ENCODE results near the gene PIK3IP1. TPM values are rescaled to one million over a fixed set of nuclear protein-coding genes. Genes with fewer than 3 reads are reported as not detected.

The PIK3IP1 gene
- total RNA-seq, 3 donors from 2014 or later, result 17.1 to 24.7 (median 22.8) TPM

GRCh38 chr22:31329453-31330215 is 37.3 kb upstream of the PIK3IP1 start:
- Histone ChIP-seq H3K4me1 (ENCODE audit: low read depth) (no peaks in the 10 kb centered on the region), H3K4me3 (no peak overlapping the region), H3K36me3 (ENCODE audit: low read depth) (no peaks in the 10 kb centered on the region), H3K9me3 (no peaks in the 10 kb centered on the region)
- TF ChIP-seq, protein P1, sequence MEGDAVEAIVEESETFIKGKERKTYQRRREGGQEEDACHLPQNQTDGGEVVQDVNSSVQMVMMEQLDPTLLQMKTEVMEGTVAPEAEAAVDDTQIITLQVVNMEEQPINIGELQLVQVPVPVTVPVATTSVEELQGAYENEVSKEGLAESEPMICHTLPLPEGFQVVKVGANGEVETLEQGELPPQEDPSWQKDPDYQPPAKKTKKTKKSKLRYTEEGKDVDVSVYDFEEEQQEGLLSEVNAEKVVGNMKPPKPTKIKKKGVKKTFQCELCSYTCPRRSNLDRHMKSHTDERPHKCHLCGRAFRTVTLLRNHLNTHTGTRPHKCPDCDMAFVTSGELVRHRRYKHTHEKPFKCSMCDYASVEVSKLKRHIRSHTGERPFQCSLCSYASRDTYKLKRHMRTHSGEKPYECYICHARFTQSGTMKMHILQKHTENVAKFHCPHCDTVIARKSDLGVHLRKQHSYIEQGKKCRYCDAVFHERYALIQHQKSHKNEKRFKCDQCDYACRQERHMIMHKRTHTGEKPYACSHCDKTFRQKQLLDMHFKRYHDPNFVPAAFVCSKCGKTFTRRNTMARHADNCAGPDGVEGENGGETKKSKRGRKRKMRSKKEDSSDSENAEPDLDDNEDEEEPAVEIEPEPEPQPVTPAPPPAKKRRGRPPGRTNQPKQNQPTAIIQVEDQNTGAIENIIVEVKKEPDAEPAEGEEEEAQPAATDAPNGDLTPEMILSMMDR (IDR thresholded peaks at IDR 0.05), result no peak
- DNase-seq (no peak), ATAC-seq (no peak)
- intact Hi-C loops (cut with DNase I, micrococcal nuclease), result no loop called here

- no peaks in the 10 kb centered on the region for H3K36me3 ChIP-seq (ENCODE audit: low read depth)
- H3K4me3 ChIP-seq, result no peak overlapping the region
- H3K9me3 ChIP-seq, result no peaks in the 10 kb centered on the region
- intact Hi-C loops (cut with DNase I, micrococcal nuclease), result no loop called here
- H3K4me1 ChIP-seq (ENCODE audit: low read depth), result no peaks in the 10 kb centered on the region
- TF ChIP-seq, protein P1 (IDR thresholded peaks at IDR 0.05), result no peak
- DNase-seq, result no peak
- ATAC-seq, result no peak
These were observed 36.7 kb upstream of the PIK3IP1 start for GRCh38 chr22:31329029-31329428.

- DNase-seq, result no peak
- TF ChIP-seq, protein P1 (IDR thresholded peaks at IDR 0.05), result no peak
- intact Hi-C loops (cut with DNase I, micrococcal nuclease), result no loop called here
- Histone ChIP-seq H3K36me3 (ENCODE audit: low read depth) (no peaks in the 10 kb centered on the region), H3K9me3 (no peaks in the 10 kb centered on the region), H3K4me3 (no peak overlapping the region), H3K4me1 (ENCODE audit: low read depth) (no peaks in the 10 kb centered on the region)
- ATAC-seq, result no peak
These were observed 36.3 kb upstream of the PIK3IP1 start for GRCh38 chr22:31328544-31328960.

DNA sequence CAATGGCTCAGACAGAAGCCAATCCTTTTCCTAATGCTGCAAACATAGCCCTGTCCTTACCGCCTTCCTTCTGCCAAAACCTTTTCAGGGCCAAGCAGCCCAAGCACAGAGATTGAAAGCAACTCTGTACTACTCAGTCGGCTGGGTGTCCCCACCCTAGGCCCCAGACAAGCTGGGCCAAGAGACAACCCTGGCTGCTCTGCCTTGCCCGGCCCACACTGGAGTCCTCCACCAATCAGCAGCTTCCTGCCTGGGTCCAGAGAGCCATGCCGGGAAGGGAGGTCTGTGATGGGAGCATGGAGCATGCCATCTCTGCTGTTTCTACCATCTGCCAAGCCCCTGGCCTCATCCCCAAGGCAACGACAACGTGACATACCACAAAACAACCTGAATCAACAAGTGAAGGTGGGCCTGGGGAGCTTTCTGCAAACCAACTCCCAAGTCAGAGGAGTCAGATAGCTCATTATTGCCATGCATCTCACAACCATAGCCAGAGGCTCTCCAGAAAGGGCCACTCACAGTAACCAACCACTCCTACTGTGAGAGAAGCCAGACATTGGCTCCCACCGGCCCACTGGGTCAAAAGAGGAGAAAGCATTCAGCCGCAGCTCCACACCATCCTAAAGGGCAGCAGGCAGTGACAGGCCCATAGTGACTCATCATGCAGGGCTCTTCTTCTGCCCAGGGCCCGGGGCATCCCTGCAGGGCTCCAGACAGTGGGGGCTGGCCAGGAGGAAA is 35.7 kb upstream of the PIK3IP1 start:
- intact Hi-C loops (cut with DNase I, micrococcal nuclease), result no loop called here
- no peak for ATAC-seq
- TF ChIP-seq, protein P1 (IDR thresholded peaks at IDR 0.05), result no peak
- Histone ChIP-seq H3K9me3 (no peaks in the 10 kb centered on the region), H3K36me3 (ENCODE audit: low read depth) (no peaks in the 10 kb centered on the region), H3K4me3 (no peak overlapping the region), H3K4me1 (ENCODE audit: low read depth) (no peaks in the 10 kb centered on the region)
- DNase-seq, result no peak

DNA sequence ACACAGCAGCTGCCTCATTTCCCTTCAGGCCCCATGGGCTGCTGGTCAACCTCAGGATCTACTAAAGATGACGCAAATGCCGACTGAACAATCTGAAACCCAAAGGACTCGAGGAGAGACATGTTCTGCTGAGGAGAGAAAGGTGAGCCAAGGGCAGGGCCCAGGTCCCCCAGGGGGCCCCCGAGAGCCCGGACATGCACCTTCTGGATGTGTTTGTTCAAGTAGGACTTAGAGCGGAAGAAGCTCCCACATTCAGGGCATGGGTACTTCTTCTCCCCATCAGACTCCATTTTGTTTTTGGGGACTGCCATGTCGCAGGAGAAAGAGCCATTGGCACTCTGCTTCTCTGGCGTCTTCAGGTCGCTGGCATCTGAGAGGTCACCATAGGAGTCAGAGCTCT is 34.6 kb upstream of the PIK3IP1 start:
- Histone ChIP-seq H3K4me3 (no peak overlapping the region), H3K4me1 (ENCODE audit: low read depth) (no peaks in the 10 kb centered on the region), H3K9me3 (no peaks in the 10 kb centered on the region), H3K36me3 (ENCODE audit: low read depth) (no peaks in the 10 kb centered on the region)
- TF ChIP-seq, protein P1 (IDR thresholded peaks at IDR 0.05), result no peak
- DNase-seq (no peak), ATAC-seq (no peak)
- intact Hi-C loops (cut with DNase I, micrococcal nuclease), result no loop called here

Measured in mucosa of descending colon (tissue), 3 donors.